ENCODE results near the gene ORC5. TPM values are rescaled to one million over a fixed set of nuclear protein-coding genes. Genes with fewer than 3 reads are reported as not detected.

Gene ORC5
- total RNA-seq (18.8 and 22.9 TPM in 2 replicates), polyA plus RNA-seq (12.1 and 14.3 TPM in 2 replicates), polyA minus RNA-seq (ENCODE audit: low replicate concordance) (2.2 and 10.1 TPM in 2 replicates)
- 15.1 and 21.6 TPM in 2 replicates for polyA plus RNA-seq (2012)

DNA sequence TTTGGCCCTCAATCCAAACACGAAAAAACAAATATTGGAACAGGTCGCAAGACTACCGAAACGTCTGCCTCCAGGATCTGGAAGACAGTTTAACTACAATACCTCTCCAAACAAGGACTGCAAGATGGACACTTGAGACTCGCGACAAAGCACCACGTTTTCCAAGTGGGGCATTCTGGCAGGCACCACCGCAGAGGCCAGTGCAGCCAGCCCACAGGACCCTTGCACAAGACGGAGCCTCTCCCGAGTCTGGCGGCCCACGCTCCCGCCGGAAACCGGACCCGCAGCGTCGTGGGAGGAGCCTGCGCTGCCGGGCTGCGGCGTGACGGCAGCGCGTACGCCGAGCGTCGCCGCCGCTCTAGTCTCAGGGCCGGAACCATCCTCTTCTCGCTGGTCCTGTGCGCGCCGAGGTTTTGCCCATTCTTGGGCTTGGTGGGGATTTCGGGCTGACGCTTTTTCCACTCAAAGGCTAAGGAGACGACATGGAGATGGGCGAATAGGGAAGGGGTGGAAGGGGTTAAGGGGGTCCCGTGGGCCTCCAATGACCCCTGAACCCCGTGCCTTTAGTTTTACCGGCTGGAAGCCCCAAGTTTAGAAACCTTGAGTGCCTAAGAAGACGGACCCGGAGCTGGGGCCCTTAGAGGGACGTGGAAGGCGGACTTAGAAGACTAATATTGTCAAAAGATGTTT lies at the start of gene ORC5:
Gene ORC5, minus strand, starts transcription at position 283 of the 690 bp plus-strand sequence. Its CDS starts 109 bp downstream, at position 174.
- DNase-seq (ENCODE audit: low read depth in 2 of 2), result peak; percentile 76 to 80
- peaks cover 2% of the 10 kb centered on the region for H3K4me1 ChIP-seq (ENCODE audit: control insufficient read depth, extremely low read depth, insufficient read depth, low read length)
- no peaks in the 10 kb centered on the region for H3K9me3 ChIP-seq (ENCODE audit: control insufficient read depth, insufficient read depth, low read depth, low read length)
- peak within 1 kb of the TSS; percentile 84 for H3K27ac ChIP-seq (ENCODE audit: insufficient read depth, low read length)
- peak within 1 kb of the TSS; percentile 76 for H3K9ac ChIP-seq (ENCODE audit: insufficient read depth, low read length)
- H3K36me3 ChIP-seq (ENCODE audit: control insufficient read depth, insufficient read depth, low read length), result no peaks in the 10 kb centered on the region
- peaks cover 32% of the 10 kb centered on the region for H3K79me2 ChIP-seq (ENCODE audit: control insufficient read depth, insufficient read depth, low read length)
- peak within 1 kb of the TSS; percentile 75 to 95 (median 89) for H3K4me3 ChIP-seq (replicated peaks in 1 of 4; ENCODE audit: control extremely low read depth in 1 of 4, insufficient read depth in 1 of 4, low read depth in 3 of 4, low read length in 4 of 4)
- peak within 1 kb of the TSS; percentile 96 for H3K4me2 ChIP-seq (ENCODE audit: extremely low read depth, insufficient read depth, low read length)
- no peaks in the 10 kb centered on the region for H3K27me3 ChIP-seq (ENCODE audit: control insufficient read depth, insufficient read depth, low read length)
- peak within 1 kb of the TSS; percentile 99 for H2AFZ ChIP-seq (ENCODE audit: low read length)
- TF ChIP-seq, protein P1, sequence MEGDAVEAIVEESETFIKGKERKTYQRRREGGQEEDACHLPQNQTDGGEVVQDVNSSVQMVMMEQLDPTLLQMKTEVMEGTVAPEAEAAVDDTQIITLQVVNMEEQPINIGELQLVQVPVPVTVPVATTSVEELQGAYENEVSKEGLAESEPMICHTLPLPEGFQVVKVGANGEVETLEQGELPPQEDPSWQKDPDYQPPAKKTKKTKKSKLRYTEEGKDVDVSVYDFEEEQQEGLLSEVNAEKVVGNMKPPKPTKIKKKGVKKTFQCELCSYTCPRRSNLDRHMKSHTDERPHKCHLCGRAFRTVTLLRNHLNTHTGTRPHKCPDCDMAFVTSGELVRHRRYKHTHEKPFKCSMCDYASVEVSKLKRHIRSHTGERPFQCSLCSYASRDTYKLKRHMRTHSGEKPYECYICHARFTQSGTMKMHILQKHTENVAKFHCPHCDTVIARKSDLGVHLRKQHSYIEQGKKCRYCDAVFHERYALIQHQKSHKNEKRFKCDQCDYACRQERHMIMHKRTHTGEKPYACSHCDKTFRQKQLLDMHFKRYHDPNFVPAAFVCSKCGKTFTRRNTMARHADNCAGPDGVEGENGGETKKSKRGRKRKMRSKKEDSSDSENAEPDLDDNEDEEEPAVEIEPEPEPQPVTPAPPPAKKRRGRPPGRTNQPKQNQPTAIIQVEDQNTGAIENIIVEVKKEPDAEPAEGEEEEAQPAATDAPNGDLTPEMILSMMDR (conservative IDR thresholded peaks at IDR 0.05 in 1 of 2, IDR thresholded peaks at IDR 0.05 in 1 of 2; ENCODE audit: low read depth in 1 of 2, low read length in 2 of 2), result no peak
- no peak for TF ChIP-seq EZH2 (IDR thresholded peaks at IDR 0.05; ENCODE audit: low read length, missing control alignments)
- no peaks in the 10 kb centered on the region for H4K20me1 ChIP-seq (ENCODE audit: control insufficient read depth, extremely low read depth, insufficient read depth, low read length)

DNA sequence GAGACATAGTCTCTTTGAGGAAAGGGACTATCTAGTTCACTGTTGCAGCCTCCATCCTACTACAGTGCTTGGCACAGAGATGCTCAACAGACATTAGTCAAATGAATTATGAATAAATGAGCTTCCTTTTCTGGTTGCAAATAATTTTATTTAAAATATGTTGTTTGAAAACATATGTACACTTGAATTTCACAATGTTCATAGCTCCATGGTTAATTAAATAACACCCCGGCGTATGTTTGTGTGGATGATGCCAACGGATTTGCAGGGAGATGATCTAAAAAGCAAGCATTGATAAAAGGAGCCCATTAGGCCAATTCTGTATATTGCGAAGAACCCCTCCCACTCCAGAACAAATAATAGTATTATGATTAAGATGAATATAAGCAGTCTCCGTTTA lies 47.8 kb upstream of the ORC5 start:
- TF ChIP-seq EZH2 (IDR thresholded peaks at IDR 0.05; ENCODE audit: low read length, missing control alignments), result no peak
- TF ChIP-seq, protein P1 (conservative IDR thresholded peaks at IDR 0.05 in 1 of 2, IDR thresholded peaks at IDR 0.05 in 1 of 2; ENCODE audit: low read depth in 1 of 2, low read length in 2 of 2), result no peak
- Histone ChIP-seq H3K4me1 (ENCODE audit: control insufficient read depth, extremely low read depth, insufficient read depth, low read length) (no peaks in the 10 kb centered on the region), H3K4me2 (ENCODE audit: extremely low read depth, insufficient read depth, low read length) (no peak overlapping the region), H3K9me3 (ENCODE audit: control insufficient read depth, insufficient read depth, low read depth, low read length) (no peaks in the 10 kb centered on the region), H3K27me3 (ENCODE audit: control insufficient read depth, insufficient read depth, low read length) (no peaks in the 10 kb centered on the region), H3K9ac (ENCODE audit: insufficient read depth, low read length) (no peak overlapping the region), H3K27ac (ENCODE audit: insufficient read depth, low read length) (no peak overlapping the region), H4K20me1 (ENCODE audit: control insufficient read depth, extremely low read depth, insufficient read depth, low read length) (no peaks in the 10 kb centered on the region), H2AFZ (ENCODE audit: low read length) (no peak overlapping the region), H3K4me3 (replicated peaks in 1 of 4; ENCODE audit: control extremely low read depth in 1 of 4, insufficient read depth in 1 of 4, low read depth in 3 of 4, low read length in 4 of 4) (no peak overlapping the region), H3K79me2 (ENCODE audit: control insufficient read depth, insufficient read depth, low read length) (no peaks in the 10 kb centered on the region), H3K36me3 (ENCODE audit: control insufficient read depth, insufficient read depth, low read length) (no peaks in the 10 kb centered on the region)
- DNase-seq (ENCODE audit: low read depth in 2 of 2), result no peak

DNA sequence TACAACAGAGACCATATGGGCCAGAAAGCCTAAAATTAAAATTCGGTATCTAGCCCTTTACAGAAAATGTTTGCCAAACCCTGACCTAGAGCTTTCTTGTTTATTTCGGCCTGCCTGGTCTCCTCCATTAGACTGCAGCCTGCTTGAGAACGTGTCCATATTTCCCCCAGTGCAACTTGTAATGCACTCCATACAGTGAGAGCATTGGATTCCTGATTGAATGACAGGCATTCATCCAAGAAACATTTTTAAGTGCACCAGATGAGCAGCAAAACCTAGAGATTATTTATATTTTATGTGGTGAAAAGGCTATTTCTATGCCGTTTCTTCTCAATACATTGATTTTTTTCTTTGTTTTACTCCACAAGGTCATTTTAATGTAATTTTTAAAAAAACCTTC lies 47.4 kb upstream of the ORC5 start:
- Histone ChIP-seq H3K4me2 (ENCODE audit: extremely low read depth, insufficient read depth, low read length) (no peak overlapping the region), H3K79me2 (ENCODE audit: control insufficient read depth, insufficient read depth, low read length) (no peaks in the 10 kb centered on the region), H3K4me1 (ENCODE audit: control insufficient read depth, extremely low read depth, insufficient read depth, low read length) (no peaks in the 10 kb centered on the region), H3K9ac (ENCODE audit: insufficient read depth, low read length) (no peak overlapping the region), H4K20me1 (ENCODE audit: control insufficient read depth, extremely low read depth, insufficient read depth, low read length) (no peaks in the 10 kb centered on the region), H3K36me3 (ENCODE audit: control insufficient read depth, insufficient read depth, low read length) (no peaks in the 10 kb centered on the region), H3K4me3 (replicated peaks in 1 of 4; ENCODE audit: control extremely low read depth in 1 of 4, insufficient read depth in 1 of 4, low read depth in 3 of 4, low read length in 4 of 4) (no peak overlapping the region), H3K27ac (ENCODE audit: insufficient read depth, low read length) (no peak overlapping the region), H2AFZ (ENCODE audit: low read length) (no peak overlapping the region), H3K27me3 (ENCODE audit: control insufficient read depth, insufficient read depth, low read length) (no peaks in the 10 kb centered on the region), H3K9me3 (ENCODE audit: control insufficient read depth, insufficient read depth, low read depth, low read length) (no peaks in the 10 kb centered on the region)
- TF ChIP-seq EZH2 (IDR thresholded peaks at IDR 0.05; ENCODE audit: low read length, missing control alignments), result no peak
- TF ChIP-seq, protein P1 (conservative IDR thresholded peaks at IDR 0.05 in 1 of 2, IDR thresholded peaks at IDR 0.05 in 1 of 2; ENCODE audit: low read depth in 1 of 2, low read length in 2 of 2), result no peak
- DNase-seq (ENCODE audit: low read depth in 2 of 2), result no peak

All from fibroblast of lung (primary cell).